IMR-90 (cell line): ENCODE measurements around the gene DUSP2. TPM values are rescaled to one million over a fixed set of nuclear protein-coding genes. Genes with fewer than 3 reads are reported as not detected.

ENCODE experiments used
- ATAC-seq: fragments of 200-7000 bp; cut with Tn5 transposase; 2 replicates; pipeline ENCODE4 v1.9.1; 2020; ENCODE audit warnings: low read depth, mild to moderate bottlenecking, moderate library complexity
- BruUV-seq: library from RNA; stranded (reverse); fragments of 400-500 nt; replicated peaks from 2 replicates; lab custom pipeline; 2021; lab: Mats Ljungman, UMichigan
- CTCF ChIA-PET: fragments of 300-600 bp; formaldehyde crosslinking; extraction: SDS; loops from one replicate; lab custom pipeline; 2021; ENCODE audit warnings: antibody characterized with exemption; lab: Yijun Ruan, JAX
- POLR2A ChIA-PET: fragments of 300-600 bp; sonication (Branson Sonifier 250); formaldehyde crosslinking; loops from one replicate; lab custom pipeline; 2022; ENCODE audit warnings: antibody characterized with exemption; ENCODE audit not compliant: unreplicated experiment; lab: Charles Lee
- DNase-seq: peaks from one replicate; pipeline ENCODE4 v3.0.0; 2013
- H2AFZ ChIP-seq: replicated peaks from 2 replicates; pipeline ENCODE3; 2013; ENCODE audit warnings: low read length, mild to moderate bottlenecking; ENCODE audit not compliant: poor library complexity
- H2AK5ac ChIP-seq: 2 replicates; pipeline ENCODE4 v1.6.1; 2013; ENCODE audit warnings: low read depth, low read length, inconsistent platforms
- H2AK9ac ChIP-seq: replicated peaks from 2 replicates; pipeline ENCODE3; 2013; ENCODE audit warnings: mild to moderate bottlenecking, low read depth, low read length, moderate library complexity; ENCODE audit not compliant: poor library complexity
- H2BK120ac ChIP-seq: 2 replicates; pipeline ENCODE4 v1.6.1; 2013; ENCODE audit warnings: low read depth, low read length, inconsistent platforms
- H2BK15ac ChIP-seq: 3 replicates; pipeline ENCODE4 v1.6.1; 2013; ENCODE audit warnings: low read depth, low read length, inconsistent platforms
- H2BK20ac ChIP-seq: 2 replicates; pipeline ENCODE4 v1.6.1; 2013; ENCODE audit warnings: low read depth, mild to moderate bottlenecking, inconsistent platforms, low read length, moderate library complexity
- H2BK5ac ChIP-seq: 2 replicates; pipeline ENCODE4 v1.6.1; 2013; ENCODE audit warnings: mild to moderate bottlenecking, low read depth, low read length, inconsistent platforms; ENCODE audit not compliant: poor library complexity, severe bottlenecking
- H3K14ac ChIP-seq: replicated peaks from 2 replicates; pipeline ENCODE4 v1.6.1; 2013; ENCODE audit warnings: low read depth, low read length, inconsistent platforms
- H3K18ac ChIP-seq: 2 replicates; pipeline ENCODE4 v1.6.1; 2013; ENCODE audit warnings: low read depth, low read length, control low read depth
- H3K23ac ChIP-seq: 2 replicates; pipeline ENCODE4 v1.6.1; 2013; ENCODE audit warnings: low read depth, low read length, inconsistent platforms
- H3K27ac ChIP-seq: 2 replicates; pipeline ENCODE4 v1.5.1; 2013; ENCODE audit warnings: mild to moderate bottlenecking, control low read depth, low read length; ENCODE audit not compliant: insufficient read depth
- H3K27me3 ChIP-seq: 2 replicates; pipeline ENCODE4 v1.6.1; 2013; ENCODE audit warnings: low read length; ENCODE audit not compliant: control insufficient read depth, insufficient read depth
- H3K36me3 ChIP-seq: 2 replicates; pipeline ENCODE4 v1.6.1; 2013; ENCODE audit warnings: low read length, mixed read lengths; ENCODE audit not compliant: control insufficient read depth, insufficient read depth
- H3K4ac ChIP-seq: 2 replicates; pipeline ENCODE4 v1.6.1; 2013; ENCODE audit warnings: low read depth, low read length, inconsistent platforms
- H3K4me1 ChIP-seq: 2 replicates; pipeline ENCODE4 v1.6.1; 2013; ENCODE audit warnings: low read length, mixed read lengths; ENCODE audit not compliant: control insufficient read depth, insufficient read depth
- H3K4me2 ChIP-seq: 2 replicates; pipeline ENCODE4 v1.6.1; 2013; ENCODE audit warnings: low read depth, mild to moderate bottlenecking, control low read depth, low read length, moderate library complexity
- H3K4me3 ChIP-seq: 2 replicates; pipeline ENCODE4 v1.5.1; 2013; ENCODE audit warnings: low read depth, mild to moderate bottlenecking, control low read depth, low read length, moderate library complexity; ENCODE audit not compliant: insufficient read depth
- H3K56ac ChIP-seq: 2 replicates; pipeline ENCODE4 v1.6.1; 2013; ENCODE audit warnings: low read length, inconsistent platforms; ENCODE audit not compliant: insufficient read depth; ENCODE audit errors: extremely low read depth
- H3K79me1 ChIP-seq, 2 experiments: 2 replicates each; pipeline ENCODE4 v1.6.1; 2013; ENCODE audit warnings: low read length in 2 of 2, inconsistent platforms in 1 of 2, low read depth in 1 of 2
- H3K9ac ChIP-seq: 2 replicates; pipeline ENCODE4 v1.6.1; 2013; ENCODE audit warnings: low read depth, low read length, control low read depth
- H3K9me1 ChIP-seq: 2 replicates; pipeline ENCODE4 v1.6.1; 2013; ENCODE audit warnings: low read length, inconsistent platforms; ENCODE audit not compliant: insufficient read depth
- H3K9me3 ChIP-seq: 2 replicates; pipeline ENCODE4 v1.6.1; 2013; ENCODE audit warnings: low read length; ENCODE audit not compliant: control insufficient read depth, insufficient read depth
- H4K20me1 ChIP-seq: 2 replicates; pipeline ENCODE4 v1.6.1; 2013; ENCODE audit warnings: low read length, inconsistent platforms; ENCODE audit not compliant: insufficient read depth
- H4K5ac ChIP-seq: 2 replicates; pipeline ENCODE4 v1.6.1; 2013; ENCODE audit warnings: mild to moderate bottlenecking, low read depth, low read length, control low read depth
- H4K8ac ChIP-seq, 2 experiments: 2 replicates each; pipeline ENCODE4 v1.6.1; 2013; ENCODE audit warnings: low read depth in 2 of 2, low read length in 2 of 2, control low read depth in 1 of 2, inconsistent platforms in 1 of 2
- H4K91ac ChIP-seq: 2 replicates; pipeline ENCODE4 v1.6.1; 2013; ENCODE audit warnings: low read depth, low read length, inconsistent platforms; ENCODE audit not compliant: insufficient read depth
- BHLHE40 ChIP-seq: fragments of 150-350 bp; IDR thresholded peaks from 2 replicates; pipeline ENCODE4 v1.6.1; 2016; ENCODE audit warnings: mild to moderate bottlenecking, low read depth, low read length
- MAFK ChIP-seq: IDR thresholded peaks from 2 replicates; pipeline ENCODE4 v1.6.1; 2012; ENCODE audit warnings: low read depth, low read length, improper control_type of control experiment
- POLR2A ChIP-seq: IDR thresholded peaks from 2 replicates; pipeline ENCODE4 v1.6.1; 2012; ENCODE audit warnings: mild to moderate bottlenecking, low read depth, low read length
- USF2 ChIP-seq: fragments of 150-350 bp; IDR thresholded peaks from 2 replicates; pipeline ENCODE4 v1.6.1; 2017; ENCODE audit warnings: mild to moderate bottlenecking, antibody characterized with exemption, low read length, low read depth
- WGBS, 2 experiments: methylation state at CpG; one replicate each; pipeline versions ENCODE4 v1.1.5 to v1.1.7; 2013; ENCODE audit warnings: missing lambda C conversion rate in 2 of 2; ENCODE audit not compliant: insufficient read length in 1 of 2; ENCODE audit errors: extremely low coverage in 2 of 2; 5-methylcytosine and 5-hydroxymethylcytosine counted together
- dilution Hi-C: fragments of 300-500 bp; cut with HindIII; formaldehyde crosslinking; loops from one replicate; pipeline ENCODE4 v1.14.3; 2018; ENCODE audit warnings: low sequenced_read_pairs; ENCODE audit not compliant: unreplicated experiment
- in situ Hi-C: fragments of 300-500 bp; cut with MboI; formaldehyde crosslinking; loops from 3 replicates; pipeline ENCODE4 v1.14.3; 2019; ENCODE audit warnings: low sequenced_read_pairs, inconsistent platforms, mixed read lengths
- intact Hi-C: fragments of 100-400 bp; cut with micrococcal nuclease; formaldehyde crosslinking; loops from 2 replicates; pipeline ENCODE4 v1.10.0; 2022
- polyA plus RNA-seq, 3 experiments: library from polyadenylated mRNA; depleted of rRNA; stranded (reverse); fragments of >200 nt; gene quantifications; 2 replicates each; pipeline ENCODE4 v1.2.3, GENCODE V29; 2012; ENCODE audit warnings: low replicate concordance in 1 of 3
- total RNA-seq: library from RNA; depleted of rRNA; stranded (reverse); fragments of >200 nt; gene quantifications from 2 replicates; pipeline ENCODE4 v1.2.3, GENCODE V29; 2012

DUSP2 gene
- total and polyA plus RNA-seq, 2 of the 4 experiments (the other 2 are of a cell fraction) = 1.8 to 3.8 TPM

DNA sequence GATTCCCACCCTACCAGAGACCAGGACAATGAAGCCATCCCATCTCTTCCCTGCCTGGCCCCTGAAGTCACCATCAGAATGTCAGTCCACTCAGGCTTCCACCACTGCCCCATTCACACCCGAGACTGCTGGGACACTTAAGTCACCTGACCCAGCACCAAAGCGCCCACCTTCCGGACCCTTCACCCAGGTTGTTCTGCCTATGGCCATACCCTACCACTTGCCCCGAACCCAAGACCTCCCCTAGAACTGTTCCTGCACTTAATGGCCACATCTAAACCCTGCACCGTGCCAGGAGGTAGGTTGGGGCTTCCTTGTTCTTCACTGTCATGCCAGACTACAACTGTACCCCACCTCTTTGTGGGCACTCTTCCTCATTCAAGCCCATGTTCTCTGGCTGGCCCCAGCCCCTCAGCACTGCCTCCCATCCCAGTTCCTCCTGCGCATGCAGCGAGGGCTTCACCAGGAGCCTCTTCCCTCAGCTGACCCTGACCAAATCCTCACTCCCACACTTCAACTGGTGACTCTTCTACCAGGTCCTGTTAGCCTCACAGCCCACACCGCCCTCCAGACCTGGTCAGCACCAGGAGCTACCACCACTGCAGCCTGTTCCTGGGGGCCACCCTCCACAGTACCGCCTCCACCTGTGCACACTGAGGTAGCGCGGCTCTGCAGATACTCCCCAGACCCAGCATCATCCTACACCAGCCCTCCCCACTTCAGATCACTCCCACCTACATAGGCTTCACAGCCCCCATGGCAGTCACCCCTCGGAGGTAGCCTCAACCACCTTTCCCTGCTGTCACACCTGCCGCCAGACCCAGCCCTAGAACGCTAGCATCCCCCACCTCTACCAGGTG, 20.6 kb downstream of the DUSP2 start:
- dilution Hi-C loops (no loop called here), intact Hi-C loops (no loop called here), in situ Hi-C loops (loop anchor here (25.0 kb wide), 1 partner anchor 112 kb away; no protein-coding TSS in a partner anchor)
- POLR2A ChIA-PET = no interaction called here
- Histone ChIP-seq H3K4ac (no peak overlapping the region), H2BK15ac (no peak overlapping the region), H3K4me2 (no peak overlapping the region), H2AK9ac (no peak overlapping the region), H4K91ac (no peak overlapping the region), H3K27me3 (peaks cover 65% of the 10 kb centered on the region), H2AFZ (no peak overlapping the region), H3K23ac (no peak overlapping the region), H3K4me1 (no peaks in the 10 kb centered on the region), H3K27ac (no peak overlapping the region), H3K9ac (no peak overlapping the region), H2BK20ac (no peak overlapping the region), H2BK120ac (no peak overlapping the region), H3K56ac (no peak overlapping the region), H3K36me3 (no peaks in the 10 kb centered on the region), H4K5ac (no peak overlapping the region), H4K20me1 (no peaks in the 10 kb centered on the region), H2BK5ac (no peak overlapping the region), H2AK5ac (no peak overlapping the region), H3K79me1 (no peaks in the 10 kb centered on the region), H4K8ac (no peak overlapping the region), H3K14ac (no peak overlapping the region), H3K4me3 (no peak overlapping the region), H3K18ac (no peak overlapping the region), H3K9me3 (no peaks in the 10 kb centered on the region; the same call in 1 of the 2 replicates), H3K9me1 (no peaks in the 10 kb centered on the region)
- 74% methylated on average over 6 of the region's 14 CpGs; no CpG with 5 or more reads in 1 of the 2 experiments for WGBS, 2 experiments
- no peak for ATAC-seq
- no TSS peak for BruUV-seq
- TF ChIP-seq POLR2A = no peak
- no peak for TF ChIP-seq MAFK
- TF ChIP-seq USF2 = no peak
- TF ChIP-seq BHLHE40 = no peak
- no peak for DNase-seq
- CTCF ChIA-PET = no interaction called here
